ENCODE data around the gene NAA60. TPM values are rescaled to one million over a fixed set of nuclear protein-coding genes. Genes with fewer than 3 reads are reported as not detected.

The NAA60 gene
- total and polyA plus RNA-seq, 2 of the 13 experiments (the other 11 are each of a cell fraction or from before 2014, with no cell fraction given): 14.7 to 32.0 TPM

DNA sequence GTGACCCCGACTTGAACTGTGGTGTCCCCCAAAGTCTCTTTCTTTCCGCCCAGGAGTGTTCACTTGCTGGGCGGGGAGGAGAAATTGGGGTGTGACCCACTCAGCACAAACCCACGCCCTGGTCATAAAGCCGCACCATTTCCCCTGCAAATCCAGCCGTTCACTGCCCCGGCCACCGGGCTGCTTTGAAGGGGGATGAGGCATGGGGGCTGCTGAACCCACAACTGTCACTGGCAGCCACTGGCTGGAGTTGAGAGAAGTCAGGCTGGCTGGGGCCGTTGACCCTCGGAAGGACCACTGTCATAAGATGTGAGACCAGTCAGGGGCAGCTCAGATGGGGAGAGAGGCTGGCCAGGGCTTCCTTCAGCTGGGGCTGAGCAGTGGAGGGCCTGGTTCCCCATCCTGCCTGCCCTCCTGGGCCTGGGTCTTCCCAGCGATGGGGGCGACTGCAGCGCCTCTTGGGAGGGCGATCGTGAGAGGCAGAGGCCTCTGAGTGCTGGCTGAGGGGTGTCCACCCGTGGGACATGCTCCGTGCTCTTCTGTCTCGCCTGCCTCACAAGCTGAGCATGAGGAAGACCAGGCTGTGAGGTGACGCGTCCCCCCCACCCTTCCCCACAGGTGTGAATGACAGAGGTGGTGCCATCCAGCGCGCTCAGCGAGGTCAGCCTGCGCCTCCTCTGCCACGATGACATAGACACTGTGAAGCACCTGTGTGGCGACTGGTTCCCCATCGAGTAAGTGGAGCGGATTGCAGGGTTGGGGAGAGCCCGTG is 32.3 kb downstream of the NAA60 start:
- in situ Hi-C loops (cut with HindIII; ENCODE audit: extremely low pct_ligation_motif_present, low pct_unique_long_range_greater_than_20kb) (no loop called here), intact Hi-C loops (cut with micrococcal nuclease; ENCODE audit: unreplicated experiment) (no loop called here)
- ChIA-PET POLR2A (no interaction called here), CTCF (ENCODE audit: low intra/inter-chr PET ratio, low total read pairs) (no interaction called here)
- Histone ChIP-seq H2AFZ (ENCODE audit: low read length) (no peak overlapping the region), H3K9me3 (ENCODE audit: low read length) (no peaks in the 10 kb centered on the region), H3K27ac (ENCODE audit: extremely low read length, insufficient read depth, low read length) (no peak overlapping the region), H3K27me3 (ENCODE audit: control insufficient read depth in 1 of 2, insufficient read depth in 2 of 2, low read length in 2 of 2) (no peaks in the 10 kb centered on the region), H3K79me2 (ENCODE audit: insufficient read depth, low read length) (peaks cover 77% of the 10 kb centered on the region), H3K36me3 (replicated peaks in 1 of 2; ENCODE audit: control insufficient read depth in 1 of 2, insufficient read depth in 2 of 2, low read length in 2 of 2) (peaks cover 19 to 35% of the 10 kb centered on the region in 2 experiments; a peak in 4 of 5 replicates), H3K4me1 (ENCODE audit: insufficient read depth, low read length) (peaks cover 7% of the 10 kb centered on the region), H3K9ac (ENCODE audit: insufficient read depth, low read depth, low read length) (no peak overlapping the region), H4K20me1 (ENCODE audit: insufficient read depth, low read length) (peaks cover 36% of the 10 kb centered on the region; the same call in 1 of the 2 replicates), H3K4me2 (ENCODE audit: low read depth, low read length) (no peak overlapping the region), H3K4me3 (replicated peaks in 1 of 3; ENCODE audit: insufficient read depth in 1 of 3, low read depth in 2 of 3, low read length in 3 of 3) (no peak overlapping the region)
- WGBS (ENCODE audit: low lambda C conversion rate): over 99% methylated on average over 21 of the region's 29 CpGs
- ATAC-seq: no peak
- no peak for FAIRE-seq
- no peak for DNase-seq (ENCODE audit: low spot score)
- TF ChIP-seq NCOA2 (CRISPR knock-in tag; IDR thresholded peaks at IDR 0.05) (no peak), AGO2 (optimal IDR thresholded peaks at IDR 0.05; ENCODE audit: low read depth, low read length) (peak; percentile 66), GABPA (IDR thresholded peaks at IDR 0.05; ENCODE audit: low read depth, low read length) (0 out of 2 replicates have a peak, but pooled peaks have one; percentile 17), GABPA (CRISPR knock-in tag; IDR thresholded peaks at IDR 0.05; ENCODE audit: low read depth) (no peak)
- BruUV-seq (replicated peaks): no TSS peak

DNA sequence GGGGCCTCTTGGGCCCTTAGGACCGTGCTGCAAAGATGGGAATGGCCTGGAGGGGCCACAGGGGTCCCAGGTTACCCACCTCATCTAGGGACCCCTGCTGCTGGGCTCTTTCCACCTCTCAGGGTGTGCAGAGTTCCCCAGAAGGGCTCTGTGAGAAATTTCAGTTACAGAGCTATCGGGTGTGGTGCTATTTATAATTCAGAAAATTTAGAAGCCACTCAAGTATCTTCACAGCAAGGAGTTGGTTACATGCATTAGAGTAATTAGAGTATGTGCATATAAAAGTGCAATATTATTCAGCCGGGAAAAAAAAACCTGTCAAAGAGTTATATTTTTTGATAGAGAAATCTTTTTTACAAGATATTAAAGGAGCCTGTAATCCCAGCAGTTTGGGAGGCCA is 32.9 kb downstream of the NAA60 start:
- intact Hi-C loops (cut with micrococcal nuclease; ENCODE audit: unreplicated experiment) (no loop called here), in situ Hi-C loops (cut with HindIII; ENCODE audit: extremely low pct_ligation_motif_present, low pct_unique_long_range_greater_than_20kb) (no loop called here)
- H3K27me3 ChIP-seq (ENCODE audit: control insufficient read depth in 1 of 2, insufficient read depth in 2 of 2, low read length in 2 of 2): no peaks in the 10 kb centered on the region
- CTCF ChIA-PET (ENCODE audit: low intra/inter-chr PET ratio, low total read pairs): no interaction called here
- ATAC-seq (no peak), FAIRE-seq (no peak), DNase-seq (ENCODE audit: low spot score) (no peak)
- no peaks in the 10 kb centered on the region for H3K9me3 ChIP-seq (ENCODE audit: low read length)
- H3K36me3 ChIP-seq (replicated peaks in 1 of 2; ENCODE audit: control insufficient read depth in 1 of 2, insufficient read depth in 2 of 2, low read length in 2 of 2): peaks cover 19 to 39% of the 10 kb centered on the region in 2 experiments; a peak in 4 of 5 replicates
- no peak overlapping the region for H3K4me3 ChIP-seq (replicated peaks in 1 of 3; ENCODE audit: insufficient read depth in 1 of 3, low read depth in 2 of 3, low read length in 3 of 3)
- no peak overlapping the region for H3K27ac ChIP-seq (ENCODE audit: extremely low read length, insufficient read depth, low read length)
- no peak overlapping the region for H3K9ac ChIP-seq (ENCODE audit: insufficient read depth, low read depth, low read length)
- 96% methylated on average over 3 of the region's 3 CpGs for WGBS (ENCODE audit: low lambda C conversion rate)
- H4K20me1 ChIP-seq (ENCODE audit: insufficient read depth, low read length): peaks cover 34% of the 10 kb centered on the region; the same call in 1 of the 2 replicates
- H3K4me2 ChIP-seq (ENCODE audit: low read depth, low read length): no peak overlapping the region
- H2AFZ ChIP-seq (ENCODE audit: low read length): no peak overlapping the region
- BruUV-seq (replicated peaks): no TSS peak
- peaks cover 13% of the 10 kb centered on the region for H3K4me1 ChIP-seq (ENCODE audit: insufficient read depth, low read length)
- POLR2A ChIA-PET: no interaction called here
- H3K79me2 ChIP-seq (ENCODE audit: insufficient read depth, low read length): peaks cover 73% of the 10 kb centered on the region
- TF ChIP-seq NR2F1 (CRISPR knock-in tag; IDR thresholded peaks at IDR 0.05): no peak
- TF ChIP-seq, protein P1, sequence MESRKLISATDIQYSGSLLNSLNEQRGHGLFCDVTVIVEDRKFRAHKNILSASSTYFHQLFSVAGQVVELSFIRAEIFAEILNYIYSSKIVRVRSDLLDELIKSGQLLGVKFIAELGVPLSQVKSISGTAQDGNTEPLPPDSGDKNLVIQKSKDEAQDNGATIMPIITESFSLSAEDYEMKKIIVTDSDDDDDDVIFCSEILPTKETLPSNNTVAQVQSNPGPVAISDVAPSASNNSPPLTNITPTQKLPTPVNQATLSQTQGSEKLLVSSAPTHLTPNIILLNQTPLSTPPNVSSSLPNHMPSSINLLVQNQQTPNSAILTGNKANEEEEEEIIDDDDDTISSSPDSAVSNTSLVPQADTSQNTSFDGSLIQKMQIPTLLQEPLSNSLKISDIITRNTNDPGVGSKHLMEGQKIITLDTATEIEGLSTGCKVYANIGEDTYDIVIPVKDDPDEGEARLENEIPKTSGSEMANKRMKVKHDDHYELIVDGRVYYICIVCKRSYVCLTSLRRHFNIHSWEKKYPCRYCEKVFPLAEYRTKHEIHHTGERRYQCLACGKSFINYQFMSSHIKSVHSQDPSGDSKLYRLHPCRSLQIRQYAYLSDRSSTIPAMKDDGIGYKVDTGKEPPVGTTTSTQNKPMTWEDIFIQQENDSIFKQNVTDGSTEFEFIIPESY (CRISPR knock-in tag; IDR thresholded peaks at IDR 0.05): no peak
- TF ChIP-seq GLI4 (CRISPR knock-in tag; IDR thresholded peaks at IDR 0.05; ENCODE audit: borderline replicate concordance): no peak
- TF ChIP-seq RELA (CRISPR knock-in tag; IDR thresholded peaks at IDR 0.05): no peak
- TF ChIP-seq, protein P2, sequence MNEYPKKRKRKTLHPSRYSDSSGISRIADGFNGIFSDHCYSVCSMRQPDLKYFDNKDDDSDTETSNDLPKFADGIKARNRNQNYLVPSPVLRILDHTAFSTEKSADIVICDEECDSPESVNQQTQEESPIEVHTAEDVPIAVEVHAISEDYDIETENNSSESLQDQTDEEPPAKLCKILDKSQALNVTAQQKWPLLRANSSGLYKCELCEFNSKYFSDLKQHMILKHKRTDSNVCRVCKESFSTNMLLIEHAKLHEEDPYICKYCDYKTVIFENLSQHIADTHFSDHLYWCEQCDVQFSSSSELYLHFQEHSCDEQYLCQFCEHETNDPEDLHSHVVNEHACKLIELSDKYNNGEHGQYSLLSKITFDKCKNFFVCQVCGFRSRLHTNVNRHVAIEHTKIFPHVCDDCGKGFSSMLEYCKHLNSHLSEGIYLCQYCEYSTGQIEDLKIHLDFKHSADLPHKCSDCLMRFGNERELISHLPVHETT (CRISPR knock-in tag; conservative IDR thresholded peaks at IDR 0.05): no peak
- TF ChIP-seq, protein P3, sequence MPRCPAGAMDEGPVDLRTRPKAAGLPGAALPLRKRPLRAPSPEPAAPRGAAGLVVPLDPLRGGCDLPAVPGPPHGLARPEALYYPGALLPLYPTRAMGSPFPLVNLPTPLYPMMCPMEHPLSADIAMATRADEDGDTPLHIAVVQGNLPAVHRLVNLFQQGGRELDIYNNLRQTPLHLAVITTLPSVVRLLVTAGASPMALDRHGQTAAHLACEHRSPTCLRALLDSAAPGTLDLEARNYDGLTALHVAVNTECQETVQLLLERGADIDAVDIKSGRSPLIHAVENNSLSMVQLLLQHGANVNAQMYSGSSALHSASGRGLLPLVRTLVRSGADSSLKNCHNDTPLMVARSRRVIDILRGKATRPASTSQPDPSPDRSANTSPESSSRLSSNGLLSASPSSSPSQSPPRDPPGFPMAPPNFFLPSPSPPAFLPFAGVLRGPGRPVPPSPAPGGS (CRISPR knock-in tag; IDR thresholded peaks at IDR 0.05): no peak
- TF ChIP-seq ZNF619 (CRISPR knock-in tag; IDR thresholded peaks at IDR 0.05): no peak
